Left lobe of liver (tissue), 2 donors: ENCODE measurements around the gene CD2AP. TPM values are rescaled to one million over a fixed set of nuclear protein-coding genes. Genes with fewer than 3 reads are reported as not detected.
"Not testable (repeated sequence)": the region's sequence is repeated elsewhere in the genome, so short reads cannot be mapped to it uniquely, and the experiment has no call there.

Experiments used
- ATAC-seq: fragments of 200-7000 bp; cut with Tn5 transposase; one replicate; pipeline ENCODE4 v1.9.1; 2020; ENCODE audit warnings: mild to moderate bottlenecking, moderate library complexity
- DNase-seq: peaks from one replicate; pipeline ENCODE4 v3.0.0-alpha.2; 2020; ENCODE audit warnings: low spot score
- total RNA-seq: library from RNA; stranded (reverse); gene quantifications from one replicate; pipeline ENCODE4 v1.2.1, GENCODE V29; 2021
- donor health status: DM: no; HTN: no; CAD: no; lungs with moderate emphysema.
- donor health status: DM: no; HTN: yes; CAD: no.

Gene CD2AP
- total RNA-seq, 1 donor from 2014 or later: 10.7 TPM

DNA sequence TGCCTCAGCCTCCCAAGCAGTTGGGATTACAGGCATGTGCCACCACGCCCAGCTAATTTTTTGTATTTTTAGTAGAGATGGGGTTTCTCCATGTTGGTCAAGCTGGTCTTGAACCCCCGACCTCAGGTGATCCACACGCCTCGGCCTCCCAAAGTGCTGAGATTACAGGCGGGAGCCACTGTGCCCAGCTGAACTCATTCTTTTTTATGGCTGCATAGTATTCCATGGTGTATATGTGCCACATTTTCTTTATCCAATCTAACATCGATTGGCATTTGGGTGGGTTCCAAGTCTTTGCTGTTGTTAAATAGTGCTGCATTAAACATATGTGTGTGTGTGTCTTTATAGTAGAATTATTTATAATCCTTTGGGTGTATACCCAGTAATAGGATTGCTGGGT, 78.9 kb downstream of the CD2AP start:
- not testable (repeated sequence) for ATAC-seq, DNase-seq

DNA sequence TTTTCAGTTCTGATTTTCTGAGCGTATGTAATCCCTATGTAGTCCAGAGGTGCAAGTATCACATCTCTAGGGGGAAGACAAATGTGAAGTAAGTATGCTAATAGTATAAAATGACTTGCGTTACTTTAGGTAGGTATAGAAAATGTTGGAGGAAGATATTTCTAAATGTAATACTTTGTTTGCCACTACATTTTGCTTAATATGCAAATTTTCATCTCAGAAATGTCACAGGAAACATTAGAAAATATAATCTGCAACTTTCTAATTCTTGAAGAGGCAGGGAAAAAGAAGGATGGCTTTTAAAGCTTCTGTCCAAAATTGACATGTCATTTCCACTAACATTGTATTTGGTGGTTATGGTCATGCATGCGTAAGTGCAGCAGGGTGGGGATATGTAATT, 85.6 kb downstream of the CD2AP start:
- DNase-seq (no peak), ATAC-seq (no peak)

DNA sequence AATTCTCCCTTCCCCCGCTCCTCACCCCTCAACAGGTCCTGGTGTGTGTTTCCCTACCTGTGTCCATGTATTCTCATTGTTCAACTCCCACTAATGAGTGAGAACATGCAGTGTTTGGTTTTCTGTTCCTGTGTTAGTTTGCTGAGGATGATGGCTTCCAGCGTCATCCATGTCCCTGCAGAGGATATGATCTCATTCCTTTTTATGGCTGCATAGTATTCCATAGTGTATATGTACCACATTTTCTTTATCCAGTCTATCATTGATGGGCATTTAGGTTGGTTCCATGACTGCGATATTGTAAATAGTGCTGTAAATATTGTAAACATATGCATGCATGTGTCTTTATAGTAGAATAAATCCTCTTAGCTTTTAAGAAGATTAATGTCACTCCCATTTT, 89.0 kb downstream of the CD2AP start:
- not testable (repeated sequence) for ATAC-seq, DNase-seq

DNA sequence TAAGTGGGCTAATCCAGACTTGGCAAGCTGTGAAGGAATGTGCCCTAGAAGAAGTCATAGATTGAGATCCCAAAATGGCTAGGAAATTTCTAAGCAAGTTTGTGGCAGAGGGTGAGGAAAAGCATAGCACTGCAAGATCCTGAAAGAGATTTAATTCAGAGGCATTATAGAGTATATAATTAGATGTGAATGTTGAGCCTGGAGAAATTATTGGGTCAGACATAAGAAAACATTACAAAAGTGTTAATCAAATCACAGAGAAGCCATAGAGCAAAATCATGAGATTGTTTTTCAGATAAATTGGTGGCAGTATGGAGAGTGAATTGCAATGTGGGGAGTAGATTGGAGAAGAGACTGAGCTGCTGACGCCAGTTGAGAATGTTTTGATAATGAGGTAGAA, 90.0 kb downstream of the CD2AP start:
- DNase-seq (no peak), ATAC-seq (no peak)

DNA sequence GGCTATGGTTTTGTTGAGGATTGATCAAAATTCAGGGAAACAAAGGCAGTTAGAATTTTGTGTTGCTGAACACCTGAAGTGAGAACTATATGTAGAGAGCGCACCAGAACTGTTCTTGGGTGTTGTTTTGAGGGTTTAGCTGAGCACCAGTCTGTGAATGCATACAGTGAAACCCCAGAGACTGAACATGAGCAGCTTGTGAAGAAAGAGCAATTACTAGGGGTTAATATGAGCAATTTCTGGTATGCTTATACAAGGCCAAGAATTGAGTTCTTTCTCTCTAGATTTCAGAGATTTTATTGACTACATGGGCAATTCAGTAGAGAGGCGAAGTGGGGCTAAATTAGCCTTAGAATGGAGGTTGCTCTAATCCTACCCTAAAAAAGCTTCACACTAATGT, 93.9 kb downstream of the CD2AP start:
- DNase-seq (no peak), ATAC-seq (no peak)

DNA sequence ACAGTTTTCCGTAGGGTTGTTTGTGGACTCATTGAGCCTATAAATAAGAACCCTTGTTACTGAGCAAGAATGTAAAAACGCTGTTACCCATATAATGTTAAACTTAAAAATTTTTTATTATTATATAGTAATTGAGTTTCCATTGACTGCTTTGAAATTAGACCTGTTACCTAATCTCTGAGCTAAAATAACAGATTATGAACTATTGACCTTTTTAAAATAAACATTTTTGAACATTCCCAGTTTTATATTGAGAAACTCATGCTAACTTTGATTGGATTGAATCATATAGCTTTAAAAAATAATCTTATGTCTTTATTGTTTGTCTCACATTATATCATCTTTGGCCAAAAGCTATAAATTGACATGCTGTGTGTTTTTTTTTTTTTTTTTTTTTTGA, 95.5 kb downstream of the CD2AP start:
- peak; percentile 42 for ATAC-seq
- DNase-seq: no peak

DNA sequence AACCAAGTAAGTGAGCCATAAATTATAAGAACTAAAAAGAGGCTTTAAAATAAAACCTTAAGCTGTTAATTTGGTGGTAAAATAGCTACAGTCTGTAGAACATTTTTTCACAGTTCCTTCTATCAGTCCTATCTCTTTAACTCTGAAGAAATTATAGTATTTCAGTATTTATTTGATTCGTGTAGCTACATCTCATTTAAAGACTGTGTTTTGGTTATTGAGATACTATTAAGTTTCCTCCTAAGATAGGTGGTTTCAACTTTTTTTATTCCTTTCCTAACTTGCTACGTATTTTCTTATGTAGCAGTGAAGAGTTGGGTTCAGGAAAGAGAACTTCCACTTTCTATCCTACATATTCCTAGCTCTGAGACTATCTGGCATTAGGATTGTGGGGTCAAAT, 97.2 kb downstream of the CD2AP start:
- ATAC-seq: no peak

DNA sequence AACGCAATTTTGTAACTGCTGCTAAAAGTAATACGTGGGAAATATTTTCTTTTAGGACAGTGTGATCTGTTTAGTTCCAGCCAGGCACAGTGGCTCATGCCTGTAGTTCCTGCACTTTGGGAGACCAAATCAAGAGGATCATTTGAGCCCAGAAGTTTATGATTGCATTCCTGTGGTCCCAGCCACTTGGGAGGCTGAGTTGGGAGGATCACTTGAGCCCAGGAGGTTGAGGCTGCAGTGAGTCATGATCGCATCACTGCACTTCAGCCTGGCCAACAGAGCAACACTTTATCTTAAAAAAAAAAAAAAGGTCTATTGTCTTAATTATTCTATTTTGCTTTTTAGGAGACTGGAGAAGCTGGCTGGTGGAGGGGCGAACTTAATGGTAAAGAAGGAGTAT, 101.5 kb downstream of the CD2AP start:
- ATAC-seq (no peak), DNase-seq (no peak)

More for the DNA sequence above, 97.2 kb downstream of the CD2AP start:
- DNase-seq: no peak

DNA sequence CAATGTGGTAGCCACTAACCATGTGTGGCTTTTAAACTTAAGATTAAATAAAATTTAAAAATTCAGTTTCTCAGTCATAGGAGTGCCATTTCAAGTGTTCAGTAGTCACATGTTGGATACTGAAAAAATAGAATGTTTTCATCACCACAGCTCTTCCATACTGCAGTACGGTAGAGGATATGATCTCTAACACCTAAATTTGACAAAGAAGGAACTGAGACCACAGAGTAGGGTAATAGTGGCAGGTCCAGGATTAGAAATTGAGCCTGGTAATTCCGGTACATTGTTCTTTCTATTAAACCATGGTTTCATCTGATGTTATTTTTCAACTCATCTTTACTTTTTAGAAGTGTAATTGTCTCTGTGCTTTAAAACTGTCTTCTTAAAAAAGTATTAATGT, 104.0 kb downstream of the CD2AP start:
- no peak for DNase-seq
- ATAC-seq: no peak

DNA sequence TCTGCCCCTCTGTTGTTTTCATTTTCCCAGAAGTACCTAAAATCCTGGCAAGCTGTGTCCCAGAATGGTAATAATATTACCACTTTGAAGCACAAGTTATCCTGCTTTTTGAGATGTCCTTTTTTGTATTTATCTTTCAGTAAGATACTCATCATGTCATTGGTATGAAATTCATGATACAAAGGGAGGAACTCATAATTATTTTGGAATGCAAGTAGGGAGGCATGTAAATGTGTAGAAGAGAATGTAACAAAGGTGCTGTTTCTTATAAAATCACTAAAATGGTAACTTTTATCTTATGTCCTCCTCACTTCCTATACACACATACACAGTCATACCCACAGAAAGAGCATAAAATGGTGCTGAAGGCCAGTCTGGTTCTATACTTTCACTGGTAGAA, 109.9 kb downstream of the CD2AP start:
- DNase-seq (no peak), ATAC-seq (no peak)

DNA sequence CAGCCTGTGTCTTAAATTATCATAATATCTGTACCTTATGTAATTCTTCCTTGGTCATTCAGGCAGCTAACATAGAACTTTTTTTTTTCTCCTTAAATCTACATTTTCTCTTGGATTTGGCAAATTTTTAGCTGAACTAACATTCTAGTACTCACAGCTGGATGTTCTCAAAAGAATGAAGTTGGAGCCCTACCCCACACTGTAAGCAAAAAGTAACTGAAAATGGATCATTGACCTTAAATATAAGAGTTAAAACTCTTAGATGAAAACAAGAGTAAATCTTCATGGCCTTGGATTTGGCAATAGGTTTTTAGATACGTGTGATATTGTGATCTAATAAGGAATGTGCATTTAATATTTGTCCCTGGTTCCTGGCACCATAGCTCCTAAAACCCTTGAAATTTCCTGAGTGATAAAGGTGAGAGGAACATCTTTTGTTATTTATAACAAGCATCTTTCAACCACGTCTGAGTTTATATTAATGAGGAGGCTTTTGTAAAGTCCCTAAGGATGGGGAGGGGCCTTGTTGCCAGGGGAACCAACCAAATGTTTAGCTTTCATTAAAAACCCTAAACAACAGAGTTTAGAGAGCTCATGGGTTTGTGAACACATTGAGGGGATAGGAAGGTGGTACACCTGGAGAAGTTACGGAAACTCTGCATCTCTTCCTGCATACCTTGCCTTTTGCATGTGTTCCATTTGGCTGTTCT, 114.7 kb downstream of the CD2AP start:
- ATAC-seq (no peak), DNase-seq (no peak)

DNA sequence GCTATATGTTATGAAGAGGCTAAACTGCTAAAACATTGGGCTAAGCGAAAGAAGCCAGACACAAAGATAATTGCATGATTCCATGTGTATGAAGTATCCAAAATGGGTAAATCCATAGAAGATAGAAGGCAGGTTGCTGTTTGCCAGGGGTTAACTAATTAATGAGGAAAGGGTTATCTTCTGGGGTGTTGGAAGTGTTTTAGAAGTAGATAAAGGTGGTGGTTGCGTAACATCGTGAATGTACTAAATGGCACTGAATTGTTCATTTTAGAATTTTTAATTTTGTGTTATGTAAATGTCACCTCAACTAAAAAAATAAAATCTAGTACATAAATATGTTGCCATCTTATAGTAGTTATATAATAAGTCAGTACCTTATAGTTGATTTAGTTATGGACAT, 116.4 kb downstream of the CD2AP start:
- DNase-seq: no peak
- ATAC-seq: no peak

DNA sequence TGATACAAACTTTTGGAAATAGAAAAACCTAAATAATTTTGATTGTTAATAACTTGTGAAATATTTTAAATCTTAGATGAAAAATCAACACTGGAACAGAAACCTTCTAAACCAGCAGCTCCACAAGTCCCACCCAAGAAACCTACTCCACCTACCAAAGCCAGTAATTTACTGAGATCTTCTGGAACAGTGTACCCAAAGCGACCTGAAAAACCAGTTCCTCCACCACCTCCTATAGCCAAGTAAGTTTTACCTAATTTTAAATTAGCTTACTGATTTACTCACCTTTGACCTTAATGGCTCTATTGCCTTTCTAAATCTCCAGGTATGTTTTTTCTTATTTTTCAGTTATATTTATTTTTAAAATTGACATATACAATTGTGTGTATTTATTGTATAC, 118.2 kb downstream of the CD2AP start:
- DNase-seq (no peak), ATAC-seq (no peak)

DNA sequence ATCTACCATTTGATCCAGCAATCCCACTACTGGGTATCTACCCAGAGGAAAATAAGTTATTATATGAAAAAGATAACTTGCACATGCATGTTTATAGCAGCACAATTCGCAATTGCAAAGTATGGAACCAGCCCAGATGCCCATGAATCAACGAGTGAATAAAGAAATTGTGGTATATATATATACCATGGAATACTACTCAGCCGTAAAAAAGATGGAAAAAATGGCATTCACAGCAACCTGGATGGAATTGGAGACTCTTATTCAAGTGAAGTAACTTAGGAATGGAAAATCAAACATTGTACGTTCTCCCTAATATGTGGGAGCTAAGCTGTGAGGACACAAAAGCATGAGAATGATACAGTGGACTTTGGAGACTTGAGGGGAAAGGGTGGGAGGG, 120.8 kb downstream of the CD2AP start:
- DNase-seq: no peak
- no peak for ATAC-seq

DNA sequence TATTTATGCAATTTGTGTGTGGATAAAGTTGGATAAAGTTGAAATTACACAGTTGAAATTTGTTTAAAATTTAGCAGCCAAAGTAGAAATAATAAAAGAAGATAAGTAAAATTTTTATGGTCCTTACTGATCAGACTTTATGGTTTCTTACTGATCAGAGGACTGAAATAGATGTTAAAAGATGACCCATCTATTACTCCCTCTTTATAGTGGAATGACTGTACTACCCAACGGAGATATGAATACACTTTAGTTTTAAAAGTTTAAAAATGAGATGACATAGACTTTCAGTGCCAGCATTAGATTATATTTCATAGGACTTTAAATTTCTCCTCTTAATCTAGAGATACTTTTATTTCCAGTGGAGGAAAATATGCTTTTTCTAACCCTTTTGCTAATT, 121.9 kb downstream of the CD2AP start:
- no peak for DNase-seq
- no peak for ATAC-seq

DNA sequence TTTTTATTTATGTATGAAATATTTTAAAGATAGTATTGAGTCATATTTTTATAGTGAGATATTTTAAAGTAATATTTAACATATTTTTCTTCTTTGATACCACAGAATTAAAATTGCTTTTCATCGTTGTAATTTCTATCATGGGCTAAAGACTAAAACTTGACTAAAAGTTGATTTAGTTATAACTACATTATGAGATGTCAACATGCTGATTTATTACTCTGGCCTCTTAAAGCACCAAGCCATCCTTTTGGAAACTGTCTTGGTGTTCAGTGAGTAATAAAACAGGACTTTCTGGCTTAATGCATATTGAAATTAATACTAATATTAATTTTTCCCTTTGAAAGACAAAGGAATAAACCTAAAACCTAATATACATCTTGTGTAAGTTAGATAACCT, 125.6 kb downstream of the CD2AP start:
- no peak for DNase-seq
- no peak for ATAC-seq

DNA sequence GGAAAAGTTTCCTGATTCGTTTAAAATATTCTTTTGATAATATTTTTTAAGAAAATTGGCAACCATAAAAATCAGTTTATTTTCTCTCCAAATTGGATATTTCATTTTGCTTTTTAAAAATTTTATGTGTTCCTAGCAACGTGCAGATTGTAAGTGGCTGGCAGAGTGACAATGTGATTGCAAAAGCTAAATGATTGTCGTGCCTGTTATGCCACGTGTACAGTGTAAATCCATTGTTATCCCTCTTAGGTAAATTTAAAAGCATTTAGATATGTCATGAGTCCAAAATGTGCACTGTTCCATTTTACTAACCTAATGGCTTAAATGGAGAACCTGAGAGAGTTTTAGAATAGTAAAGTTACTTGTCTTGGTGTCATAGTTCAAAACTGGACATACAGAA, 126.4 kb downstream of the CD2AP start:
- DNase-seq (no peak), ATAC-seq (no peak)

DNA sequence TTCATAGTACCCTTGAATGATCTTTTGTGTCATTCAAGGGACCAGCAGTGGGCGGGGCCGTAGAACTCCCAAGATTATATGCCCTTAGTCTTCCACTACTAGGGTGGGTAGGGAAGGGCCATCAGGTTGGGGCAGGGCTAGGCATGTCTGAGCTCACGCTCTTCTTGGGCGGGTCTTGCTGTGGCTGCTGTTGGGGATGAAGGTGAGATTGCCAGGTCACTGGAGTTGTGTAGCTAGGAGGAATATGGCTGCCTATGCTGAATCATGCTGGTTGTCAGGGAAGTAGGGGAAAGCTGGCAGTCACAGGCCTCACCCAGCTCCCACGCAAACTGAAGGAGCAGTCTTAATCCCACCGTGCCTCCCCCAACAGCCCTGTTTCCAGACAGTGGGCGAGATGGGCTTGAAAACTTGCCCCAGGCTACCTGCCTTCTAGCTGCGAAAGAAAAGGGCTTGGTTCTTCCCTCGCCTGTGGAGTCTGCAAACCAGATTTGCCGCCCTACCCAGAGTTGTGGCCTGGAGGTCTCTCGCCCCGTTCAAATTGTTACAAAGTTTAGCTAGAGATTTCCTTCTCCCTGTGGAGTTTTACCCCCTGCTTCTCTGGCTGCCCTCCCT, 144.4 kb downstream of the CD2AP start:
- ATAC-seq (no peak), DNase-seq (no peak)

DNA sequence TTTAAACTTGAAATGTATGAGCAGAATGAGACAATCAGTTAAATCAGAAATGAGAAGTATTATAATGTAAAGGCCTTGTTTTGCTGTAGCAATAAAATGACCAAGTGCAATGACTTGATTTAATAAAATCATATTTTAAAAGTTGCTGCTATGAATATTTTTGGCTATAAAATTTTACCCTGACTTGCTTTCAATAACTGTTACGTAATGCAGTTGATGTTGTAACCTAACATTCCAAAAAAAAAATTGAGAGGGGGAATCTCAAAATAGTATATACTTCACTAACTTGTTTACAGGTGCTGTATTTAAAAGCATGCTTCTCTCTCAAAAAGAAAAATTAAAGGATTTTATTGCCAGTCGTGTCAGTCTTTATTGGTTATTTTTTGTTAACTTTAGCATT, 149.2 kb downstream of the CD2AP start:
- DNase-seq (no peak), ATAC-seq (no peak)

DNA sequence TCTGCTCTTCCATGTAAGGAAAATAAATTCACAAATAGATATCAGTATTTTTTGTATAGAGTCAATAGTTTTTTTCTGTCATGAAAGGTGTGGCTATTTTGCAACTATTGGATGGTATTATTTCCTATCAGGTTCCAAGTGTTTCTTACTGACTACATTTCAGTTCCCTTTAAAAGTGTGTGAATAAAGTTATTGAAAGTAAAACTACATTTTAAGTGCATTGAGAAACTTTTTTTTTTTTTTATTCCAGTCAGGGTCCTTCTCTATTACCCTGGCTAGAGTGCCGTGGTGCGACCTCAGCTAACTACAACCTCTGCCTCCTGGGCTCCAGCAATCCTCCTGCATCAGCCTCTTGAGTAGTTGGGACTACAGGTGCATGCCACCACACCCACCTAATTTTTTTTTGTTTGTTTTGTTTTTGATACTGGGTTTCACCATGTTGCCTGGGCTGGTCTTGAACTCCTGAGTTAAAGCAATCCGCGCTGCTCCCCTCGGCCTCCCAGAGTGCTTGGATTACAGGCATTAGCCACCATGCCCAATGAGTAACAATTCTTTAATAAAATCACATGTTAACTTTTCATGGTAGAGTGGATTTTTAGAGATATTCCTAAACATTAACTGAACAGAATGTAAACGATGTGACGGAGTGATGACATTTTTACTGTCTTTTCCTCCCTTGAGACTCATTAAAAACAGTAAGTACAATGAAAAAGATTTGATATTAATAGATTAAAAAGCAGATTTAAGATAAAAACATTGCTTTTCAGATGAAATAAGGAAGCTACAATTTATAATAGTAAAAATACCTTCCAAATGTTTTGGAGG, 151.1 kb downstream of the CD2AP start:
- no peak for ATAC-seq
- DNase-seq: no peak

DNA sequence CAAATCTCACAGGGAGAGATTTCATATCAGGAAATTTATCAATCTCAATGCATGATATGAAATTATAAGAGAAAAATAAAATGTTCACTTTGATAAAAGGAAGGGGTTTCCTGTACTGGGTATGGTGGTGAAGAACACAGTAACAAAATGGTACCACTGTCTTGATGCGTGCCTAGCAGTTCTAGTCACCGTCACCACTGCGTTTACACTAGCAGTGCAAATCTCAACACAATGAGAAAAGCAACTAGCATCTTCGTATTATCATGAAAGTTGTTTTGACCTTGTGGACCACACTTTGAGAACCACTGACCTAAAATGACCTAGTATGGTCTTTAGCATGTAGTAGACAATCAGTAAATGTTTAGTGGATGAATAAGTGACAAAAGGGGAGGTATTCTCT, 152.4 kb downstream of the CD2AP start:
- ATAC-seq (no peak), DNase-seq (no peak)

DNA sequence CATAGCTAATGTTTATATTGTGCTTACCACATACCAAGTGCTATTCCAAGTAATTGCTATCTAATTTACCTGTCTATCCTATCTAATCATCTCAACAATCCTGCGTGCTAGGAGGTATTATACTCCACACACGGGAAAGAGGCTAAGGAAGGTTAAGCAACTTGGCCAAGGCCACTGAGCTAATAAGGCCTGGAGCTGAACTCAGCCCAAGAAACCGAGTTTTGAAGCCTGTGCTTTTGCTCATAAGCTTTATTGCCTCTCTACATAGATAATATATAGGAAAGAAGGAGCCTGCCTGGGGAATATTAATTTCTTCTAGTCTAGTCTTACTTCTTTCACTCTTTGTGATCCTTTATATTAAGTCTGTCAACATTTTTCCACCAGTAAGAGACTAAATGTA, 153.0 kb downstream of the CD2AP start:
- DNase-seq (no peak), ATAC-seq (peak; percentile 23)
